GM19468 (cell line): ENCODE results near the gene PDE11A.
"Not testable (repeated sequence)": the region's sequence is repeated elsewhere in the genome, so short reads cannot be mapped to it uniquely, and the experiment has no call there.

Source experiments
- ATAC-seq: cut with Tn5 transposase; IDR thresholded peaks from one replicate; pipeline ENCODE4 v1.9.1; 2021; ENCODE audit warnings: mild to moderate bottlenecking, moderate library complexity, moderate number of reproducible peaks; ENCODE audit not compliant: unreplicated experiment; ENCODE audit errors: extremely low read depth

The PDE11A gene

DNA sequence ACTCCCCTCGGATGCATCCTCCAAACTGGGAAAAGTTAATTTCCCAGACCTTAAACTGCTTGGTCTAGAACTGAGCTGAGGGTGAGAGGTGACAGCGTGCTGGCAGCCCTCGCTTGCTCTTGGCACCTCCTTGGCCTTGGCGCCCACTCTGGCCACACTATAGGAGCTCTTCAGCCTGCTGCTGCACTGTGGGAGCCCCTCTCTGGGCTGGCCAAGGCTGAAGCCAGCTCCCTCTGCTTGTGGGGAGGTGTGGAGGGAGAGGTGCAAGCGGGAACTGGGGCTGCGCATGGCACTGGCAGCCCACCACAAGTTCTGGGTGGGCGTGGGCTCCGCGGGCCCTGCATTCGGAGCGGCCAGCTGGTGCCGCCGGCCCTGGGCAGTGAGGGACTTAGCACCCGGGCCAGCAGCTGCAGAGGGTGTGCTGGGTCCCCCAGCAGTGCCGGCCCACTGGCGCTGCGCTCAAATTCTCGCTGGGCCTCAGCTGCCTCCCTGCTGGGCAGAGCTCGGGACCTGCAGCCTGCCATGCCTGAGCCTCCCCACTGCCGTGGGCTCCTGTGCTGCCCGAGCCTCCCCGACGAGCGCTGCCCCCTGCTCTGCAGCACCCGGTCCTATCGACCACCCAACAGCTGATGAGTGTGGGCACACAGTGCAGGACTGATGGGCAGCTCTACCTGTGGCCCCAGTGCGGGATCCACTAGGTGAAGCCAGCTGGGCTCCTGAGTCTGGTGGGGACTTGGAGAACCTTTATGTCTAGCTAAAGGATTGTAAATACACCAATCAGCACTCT lies 237.0 kb downstream of the PDE11A start:
- not testable (repeated sequence) for ATAC-seq

DNA sequence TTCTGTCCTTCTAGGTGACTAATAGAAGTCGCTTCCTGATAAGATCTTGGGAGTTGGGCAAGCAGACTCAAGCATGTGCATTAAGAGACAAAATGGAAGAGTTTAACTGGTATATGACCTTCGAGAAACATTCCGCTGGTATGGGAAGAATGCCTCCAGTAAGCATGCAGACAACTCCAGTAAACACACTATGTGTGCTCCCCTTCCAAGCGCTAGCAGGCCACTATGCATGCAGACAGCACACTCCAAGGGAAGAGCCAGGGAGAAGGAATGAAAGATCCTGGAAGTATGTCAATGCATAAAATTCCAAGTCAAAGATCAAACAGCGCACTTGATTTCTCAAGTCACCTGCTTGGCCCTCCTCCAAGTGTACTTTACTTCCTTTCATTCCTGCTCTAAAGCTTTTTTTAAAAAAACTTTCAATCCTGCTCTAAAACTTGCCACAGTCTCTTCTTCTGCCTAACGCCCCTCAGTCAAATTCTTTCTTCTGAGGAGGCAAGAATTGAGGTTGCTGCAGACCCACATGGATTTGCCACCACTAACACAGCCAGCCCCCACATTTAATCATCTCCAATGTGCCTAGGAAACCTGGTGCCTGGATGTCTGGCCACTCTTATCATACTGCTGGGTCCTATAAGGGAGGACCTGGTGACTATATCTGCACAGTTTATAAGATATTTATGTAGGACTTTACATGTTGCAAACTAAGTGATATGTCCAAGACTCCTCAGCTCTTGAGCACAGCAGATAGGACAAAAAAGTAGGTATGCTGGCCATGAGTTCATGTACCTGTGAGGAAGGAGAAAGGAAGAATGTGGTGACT lies 239.8 kb downstream of the PDE11A start:
- ATAC-seq, result no peak

GRCh38 chr2:177830881-177831386 lies 241.6 kb downstream of the PDE11A start:
- ATAC-seq, result no peak

DNA sequence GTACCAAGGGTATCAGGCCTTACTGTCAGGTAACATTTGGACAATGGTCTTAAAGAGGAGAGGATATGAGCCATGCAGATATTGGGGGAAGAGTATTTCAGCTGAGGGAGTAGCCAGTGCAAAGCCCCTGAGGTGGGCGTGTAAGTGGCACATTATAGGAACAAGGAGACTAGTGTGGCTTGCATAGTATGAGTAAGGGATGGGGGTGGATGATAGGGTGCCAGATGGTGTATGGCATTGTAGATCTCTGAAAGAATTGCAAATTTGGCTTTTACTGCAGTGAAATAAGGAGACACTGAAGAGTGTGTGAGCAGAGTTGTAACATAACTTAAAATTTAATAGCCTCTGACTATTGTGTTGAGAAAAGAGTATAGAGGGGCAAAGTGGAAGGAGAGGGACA lies 244.0 kb downstream of the PDE11A start:
- no peak for ATAC-seq

- ATAC-seq, result no peak
Observed at GRCh38 chr2:177826897-177827296, 245.7 kb downstream of the PDE11A start.

GRCh38 chr2:177822941-177823340 lies 249.6 kb downstream of the PDE11A start:
- ATAC-seq, result no peak

GRCh38 chr2:177818412-177818811 lies 254.2 kb downstream of the PDE11A start:
- ATAC-seq, result no peak

DNA sequence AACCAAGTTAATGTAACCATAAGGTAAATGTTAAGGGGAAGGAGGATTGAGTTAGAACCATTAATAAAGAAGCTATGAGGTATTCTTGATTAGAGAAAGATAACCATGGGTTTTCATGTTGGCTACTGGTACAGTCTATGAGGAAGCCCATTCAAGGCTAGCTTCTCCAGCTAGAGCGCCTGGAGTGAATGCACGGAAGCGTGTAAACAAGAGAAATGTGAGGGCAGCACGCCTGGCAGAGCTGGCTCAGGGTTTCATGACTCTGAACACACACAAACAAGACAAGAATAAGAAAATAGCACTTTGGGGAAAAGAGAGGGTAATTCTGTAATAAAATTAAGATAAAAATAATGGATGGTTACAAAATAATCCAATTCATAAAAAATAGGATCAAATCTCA lies 255.3 kb downstream of the PDE11A start:
- no peak for ATAC-seq

- ATAC-seq, result no peak
Observed at GRCh38 chr2:177816766-177817165, 255.8 kb downstream of the PDE11A start.

- no peak for ATAC-seq
Observed at GRCh38 chr2:177812713-177813396, 259.7 kb downstream of the PDE11A start.

GRCh38 chr2:177810906-177811305 lies 261.7 kb downstream of the PDE11A start:
- ATAC-seq, result no peak

DNA sequence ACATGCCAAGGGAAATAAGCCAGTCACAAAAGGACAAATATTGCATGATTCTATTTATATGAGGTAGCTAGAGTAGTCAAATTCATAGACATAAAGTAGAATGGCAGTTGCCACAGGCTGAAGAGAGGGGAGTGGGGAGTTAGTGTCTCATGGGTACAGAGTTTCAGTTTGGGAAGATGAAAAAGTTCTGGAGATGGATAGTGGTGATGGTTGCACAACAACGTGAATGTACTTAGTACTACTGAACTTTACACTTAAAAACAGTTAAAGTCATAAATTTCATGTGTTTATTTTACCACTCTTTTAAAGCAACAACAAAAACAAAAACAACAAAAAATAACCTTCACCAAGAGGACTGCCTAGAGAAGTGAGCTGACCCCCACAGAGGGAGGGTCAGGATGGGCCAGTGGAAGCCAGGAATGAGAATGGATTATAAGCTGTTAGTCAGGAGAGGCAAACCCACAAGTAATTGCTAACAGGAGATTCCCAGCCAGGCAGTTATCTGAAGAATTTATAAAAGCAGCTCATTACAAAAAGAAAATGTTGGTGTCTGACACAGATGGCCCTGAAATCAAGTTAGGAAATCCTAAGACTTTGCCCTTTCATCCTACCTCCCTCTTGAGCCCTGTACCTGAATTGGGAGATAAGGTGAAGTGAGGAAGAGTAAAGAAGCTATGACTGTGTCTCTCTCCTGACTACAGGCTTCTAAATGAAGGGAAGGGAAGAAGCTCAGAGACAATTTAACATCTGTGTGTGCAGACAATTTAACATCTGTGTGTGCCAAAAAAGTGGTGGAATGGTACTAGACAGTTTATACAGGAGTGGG lies 263.4 kb downstream of the PDE11A start:
- ATAC-seq, result no peak

GRCh38 chr2:177806025-177806424 lies 266.6 kb downstream of the PDE11A start:
- ATAC-seq, result no peak

DNA sequence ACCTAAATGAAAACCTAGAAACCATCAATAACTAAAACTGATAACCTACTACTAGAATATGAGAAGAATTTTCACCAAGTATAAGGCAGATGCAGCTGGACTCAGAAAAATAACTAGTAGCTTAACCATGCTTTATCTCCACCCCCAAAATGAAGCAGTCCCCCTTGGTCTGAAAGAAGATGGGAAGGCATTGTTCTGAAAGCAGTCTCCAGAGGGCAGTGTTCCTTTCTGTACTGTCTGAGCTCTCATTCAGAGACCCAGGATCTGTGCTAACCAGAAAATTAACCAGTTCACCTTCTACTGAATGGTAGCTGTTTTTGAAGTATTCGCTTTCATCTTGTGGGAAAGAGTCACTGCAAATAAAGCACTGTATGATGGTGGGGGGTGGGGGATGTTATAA lies 273.0 kb downstream of the PDE11A start:
- no peak for ATAC-seq

DNA sequence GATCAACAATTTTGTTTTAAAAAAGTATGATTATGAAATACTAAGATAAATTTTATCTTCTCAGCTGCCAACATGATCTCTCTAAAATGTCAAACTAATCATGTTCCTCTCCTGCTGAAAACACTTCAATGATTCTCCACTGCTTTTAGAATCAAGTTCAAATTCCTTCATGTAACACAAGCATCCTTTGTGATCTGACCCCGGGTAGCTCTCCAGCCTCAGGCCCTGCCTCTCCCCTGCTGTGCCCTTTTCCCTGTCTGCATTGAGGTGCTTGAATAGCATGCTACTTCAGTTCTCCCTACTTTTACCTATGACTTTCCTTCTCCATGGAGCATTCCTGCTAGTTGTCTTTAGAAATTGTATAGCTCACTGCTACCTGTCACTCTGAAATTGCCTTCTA lies 274.8 kb downstream of the PDE11A start:
- ATAC-seq, result no peak

DNA sequence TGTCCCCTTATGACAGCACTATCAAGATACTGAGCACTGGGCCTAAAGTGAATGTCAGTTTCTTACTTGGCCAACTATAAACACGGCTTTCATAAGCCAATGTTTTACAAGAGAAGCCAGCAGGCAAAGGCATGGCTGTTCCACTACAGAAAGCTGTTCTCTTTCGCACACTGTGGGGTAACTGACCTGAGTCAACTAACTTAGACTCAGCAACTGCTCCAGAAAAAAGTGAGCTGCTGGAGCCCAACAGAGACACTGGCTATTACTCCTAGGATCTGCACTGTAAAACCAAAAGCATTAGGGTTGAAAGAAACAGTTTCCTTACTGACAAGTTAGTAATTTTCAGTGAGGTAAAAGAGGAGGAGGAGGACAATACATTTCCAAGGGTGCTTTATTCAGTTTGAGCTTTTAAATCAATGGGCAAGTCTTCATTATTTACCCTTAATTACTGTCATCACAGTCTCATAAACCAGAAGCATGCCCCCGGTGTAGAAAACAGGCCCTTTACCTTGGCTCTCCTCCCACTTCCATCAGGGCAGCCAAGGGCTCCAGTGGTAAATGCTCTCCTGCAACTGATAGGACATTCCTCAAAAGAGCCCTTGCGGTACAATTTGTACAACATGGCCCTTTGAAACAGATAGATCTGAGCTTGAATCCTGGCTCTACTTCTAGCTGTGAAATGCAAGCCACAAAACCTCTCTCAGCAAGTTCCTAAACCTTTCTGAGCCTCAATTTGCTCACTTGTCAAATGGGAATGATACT lies 275.7 kb downstream of the PDE11A start:
- ATAC-seq, result no peak

DNA sequence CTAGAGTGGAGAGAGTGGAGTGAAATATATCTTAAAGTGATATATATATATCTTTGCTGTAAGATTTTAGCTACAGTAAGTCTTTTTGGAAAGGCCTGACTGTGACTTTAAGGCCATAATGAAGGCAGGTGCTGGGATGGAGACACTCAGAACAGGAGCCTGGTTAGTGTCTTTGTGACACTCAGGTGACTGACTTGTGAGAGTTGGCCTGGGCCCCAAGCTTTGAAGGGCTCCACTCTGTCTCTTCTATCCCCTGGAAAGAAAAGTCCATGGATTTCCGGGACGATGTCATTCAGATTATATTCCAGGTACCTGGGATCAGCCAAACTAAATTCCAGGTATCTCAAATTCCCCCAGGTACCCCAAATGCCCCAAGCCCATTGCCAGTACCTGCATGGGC lies 276.6 kb downstream of the PDE11A start:
- no peak for ATAC-seq

DNA sequence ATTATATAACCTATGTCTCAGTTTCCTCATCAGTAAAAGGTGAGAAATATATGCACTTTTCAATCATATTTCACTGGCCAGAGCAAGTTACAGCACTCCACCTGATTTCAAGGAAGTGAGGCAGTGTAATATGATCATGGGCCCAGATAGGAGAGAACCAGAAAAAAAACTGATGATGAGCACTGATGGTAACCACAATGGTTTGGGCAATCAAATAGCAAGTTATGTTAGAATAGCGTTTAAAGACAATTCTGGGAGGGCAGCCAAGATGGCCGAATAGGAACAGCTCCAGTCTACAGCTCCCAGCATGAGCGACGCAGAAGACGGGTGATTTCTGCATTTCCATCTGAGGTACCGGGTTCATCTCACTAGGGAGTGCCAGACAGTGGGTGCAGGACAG lies 287.4 kb downstream of the PDE11A start:
- not testable (repeated sequence) for ATAC-seq

DNA sequence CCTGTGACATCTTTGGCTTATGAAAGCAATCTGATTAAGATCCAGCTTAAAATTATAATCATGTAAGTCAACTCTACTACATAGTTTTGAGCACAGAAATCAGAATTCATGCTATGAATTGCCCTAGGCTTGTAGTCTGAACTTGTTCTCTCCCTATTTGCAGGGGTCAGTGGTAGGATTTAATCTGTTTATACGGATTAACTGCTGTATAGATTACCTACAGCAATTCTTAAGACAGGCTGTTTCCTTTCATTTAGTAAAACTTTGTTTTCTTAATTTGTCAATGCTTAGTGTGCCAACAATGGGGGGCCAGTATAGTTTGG lies 287.9 kb downstream of the PDE11A start:
- ATAC-seq, result no peak
